ENCODE results near the gene PTPRM. TPM values are rescaled to one million over a fixed set of nuclear protein-coding genes. Genes with fewer than 3 reads are reported as not detected.

PTPRM gene
- total RNA-seq, 1 donor from 2014 or later = 13.9 TPM

GRCh38 chr18:7616661-7617060 lies 49.5 kb downstream of the PTPRM start:
- no peak for TF ChIP-seq EZH2phosphoT487 (IDR thresholded peaks at IDR 0.05)
- Mint-ChIP-seq H3K27me3 (ENCODE audit: insufficient read depth, low read depth) (no peaks in the 10 kb centered on the region), H3K27ac (no peak overlapping the region), H3K4me3 (no peak overlapping the region), H3K9me3 (peaks cover 7% of the 10 kb centered on the region), H3K4me1 (peaks cover 34% of the 10 kb centered on the region), H3K36me3 (peaks cover 2% of the 10 kb centered on the region)
- Histone ChIP-seq H3K4me3 (no peak overlapping the region), H3K9ac (no peak overlapping the region), H3K79me2 (ENCODE audit: low read depth) (no peaks in the 10 kb centered on the region), H3K4me2 (no peak overlapping the region), H3K9me3 (ENCODE audit: low read depth) (no peaks in the 10 kb centered on the region), H3K27ac (no peak overlapping the region), H3K36me3 (no peaks in the 10 kb centered on the region), H4K20me1 (ENCODE audit: low read depth) (no peaks in the 10 kb centered on the region), H3K27me3 (no peaks in the 10 kb centered on the region), H3F3A (ENCODE audit: low read depth) (peaks cover 36% of the 10 kb centered on the region), H3K4me1 (peaks cover 43% of the 10 kb centered on the region), H2AFZ (replicated peaks) (no peak overlapping the region)
- DNase-seq (ENCODE audit: low spot score) = no peak

DNA sequence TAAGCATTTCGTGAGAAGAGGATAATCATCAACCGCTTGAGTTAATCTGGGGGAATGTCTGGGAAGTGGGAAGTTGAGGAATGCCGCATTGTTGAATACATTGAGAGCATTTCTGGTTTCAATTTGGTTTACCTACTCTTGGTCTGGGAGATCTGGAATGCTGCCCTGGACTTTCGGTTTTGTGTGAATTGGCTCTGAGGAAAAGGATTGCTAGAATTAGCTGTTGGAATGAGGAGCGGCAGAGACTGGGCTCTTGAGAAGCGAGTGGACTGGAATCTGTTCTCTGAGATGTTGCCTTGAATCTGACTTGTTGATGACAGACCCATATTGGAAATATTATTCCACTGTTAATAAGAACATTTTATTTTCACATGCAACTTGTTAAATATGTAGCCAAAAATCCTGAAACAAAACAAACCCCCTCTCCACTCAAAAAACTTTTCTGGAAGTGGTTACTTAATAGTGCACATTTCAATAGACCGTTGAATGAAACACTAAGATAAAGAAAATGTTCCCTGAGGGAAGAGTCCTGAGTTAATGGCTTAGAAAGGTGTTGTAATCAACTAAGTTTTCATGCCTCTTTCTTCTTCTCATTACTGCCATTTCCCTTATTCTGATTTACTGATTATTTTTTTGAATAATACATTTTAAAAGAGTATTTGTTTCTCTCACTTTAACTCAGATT lies 50.8 kb downstream of the PTPRM start:
- Mint-ChIP-seq H3K27ac (peak overlapping the region; percentile 9), H3K4me1 (peaks cover 34% of the 10 kb centered on the region), H3K27me3 (ENCODE audit: insufficient read depth, low read depth) (no peaks in the 10 kb centered on the region), H3K9me3 (peaks cover 7% of the 10 kb centered on the region), H3K36me3 (peaks cover 2% of the 10 kb centered on the region), H3K4me3 (no peak overlapping the region)
- Histone ChIP-seq H3K4me1 (peaks cover 51% of the 10 kb centered on the region), H3K79me2 (ENCODE audit: low read depth) (no peaks in the 10 kb centered on the region), H2AFZ (replicated peaks) (no peak overlapping the region), H3K9ac (no peak overlapping the region), H4K20me1 (ENCODE audit: low read depth) (no peaks in the 10 kb centered on the region), H3K9me3 (ENCODE audit: low read depth) (no peaks in the 10 kb centered on the region), H3K36me3 (no peaks in the 10 kb centered on the region), H3F3A (ENCODE audit: low read depth) (peaks cover 36% of the 10 kb centered on the region), H3K27ac (peak overlapping the region; percentile 90), H3K4me3 (peak overlapping the region; percentile 35), H3K4me2 (peak overlapping the region; percentile 76), H3K27me3 (no peaks in the 10 kb centered on the region)
- DNase-seq (ENCODE audit: low spot score) = peak; percentile 74
- TF ChIP-seq EZH2 (IDR thresholded peaks at IDR 0.05) (no peak), EZH2phosphoT487 (IDR thresholded peaks at IDR 0.05) (no peak), CTCF (IDR thresholded peaks at IDR 0.05) (no peak)

GRCh38 chr18:7618891-7619442 lies 51.9 kb downstream of the PTPRM start:
- H3K79me2 ChIP-seq (ENCODE audit: low read depth) = no peaks in the 10 kb centered on the region
- H3K4me3 Mint-ChIP-seq = no peak overlapping the region
- no peak for TF ChIP-seq EZH2 (IDR thresholded peaks at IDR 0.05)
- no peak for TF ChIP-seq CTCF (IDR thresholded peaks at IDR 0.05)
- no peak for TF ChIP-seq EZH2phosphoT487 (IDR thresholded peaks at IDR 0.05)
- H3K4me1 ChIP-seq = peaks cover 52% of the 10 kb centered on the region
- peaks cover 4% of the 10 kb centered on the region for H3K9me3 Mint-ChIP-seq
- no peaks in the 10 kb centered on the region for H3K36me3 ChIP-seq
- H3K9ac ChIP-seq = no peak overlapping the region
- peaks cover 34% of the 10 kb centered on the region for H3K4me1 Mint-ChIP-seq
- no peaks in the 10 kb centered on the region for H3K36me3 Mint-ChIP-seq
- H3K4me3 ChIP-seq = peak overlapping the region; percentile 35
- no peak overlapping the region for H3K27ac Mint-ChIP-seq
- no peaks in the 10 kb centered on the region for H3K27me3 Mint-ChIP-seq (ENCODE audit: insufficient read depth, low read depth)
- H3F3A ChIP-seq (ENCODE audit: low read depth) = peaks cover 36% of the 10 kb centered on the region
- H3K9me3 ChIP-seq (ENCODE audit: low read depth) = no peaks in the 10 kb centered on the region
- H4K20me1 ChIP-seq (ENCODE audit: low read depth) = no peaks in the 10 kb centered on the region
- peak overlapping the region; percentile 76 for H3K4me2 ChIP-seq
- H2AFZ ChIP-seq (replicated peaks) = no peak overlapping the region
- peak; percentile 84 for DNase-seq (ENCODE audit: low spot score)
- H3K27me3 ChIP-seq = no peaks in the 10 kb centered on the region
- peak overlapping the region; percentile 90 for H3K27ac ChIP-seq

DNA sequence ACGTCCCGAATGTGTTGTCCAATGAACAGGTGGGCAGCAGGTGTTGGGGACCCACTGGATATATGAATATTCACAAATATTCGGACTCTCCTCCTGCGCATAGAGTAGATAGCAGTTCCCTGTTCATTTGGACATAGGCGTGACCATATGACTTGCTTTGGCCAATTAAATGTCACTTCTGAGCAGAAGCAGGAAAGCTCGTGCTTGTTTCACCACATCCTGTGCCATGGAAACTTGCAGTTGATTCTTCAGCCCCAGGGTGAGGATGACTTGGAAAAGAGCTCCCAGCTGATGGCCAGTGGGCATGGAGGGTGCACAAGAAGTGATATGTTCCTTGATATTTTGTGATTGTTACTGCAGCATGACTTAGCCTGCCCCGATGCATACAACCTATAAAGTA lies 52.6 kb downstream of the PTPRM start:
- Histone ChIP-seq H3K79me2 (ENCODE audit: low read depth) (no peaks in the 10 kb centered on the region), H3F3A (ENCODE audit: low read depth) (peaks cover 36% of the 10 kb centered on the region), H3K27me3 (no peaks in the 10 kb centered on the region), H3K4me1 (peaks cover 52% of the 10 kb centered on the region), H3K4me3 (no peak overlapping the region), H4K20me1 (ENCODE audit: low read depth) (no peaks in the 10 kb centered on the region), H3K9me3 (ENCODE audit: low read depth) (no peaks in the 10 kb centered on the region), H2AFZ (replicated peaks) (no peak overlapping the region), H3K9ac (no peak overlapping the region), H3K36me3 (no peaks in the 10 kb centered on the region), H3K27ac (peak overlapping the region; percentile 90), H3K4me2 (peak overlapping the region; percentile 76)
- H3K4me3 Mint-ChIP-seq = no peak overlapping the region
- TF ChIP-seq CTCF (IDR thresholded peaks at IDR 0.05) (no peak), EZH2phosphoT487 (IDR thresholded peaks at IDR 0.05) (no peak), EZH2 (IDR thresholded peaks at IDR 0.05) (no peak)
- H3K27ac Mint-ChIP-seq = no peak overlapping the region
- H3K27me3 Mint-ChIP-seq (ENCODE audit: insufficient read depth, low read depth) = no peaks in the 10 kb centered on the region
- no peak for DNase-seq (ENCODE audit: low spot score)
- no peaks in the 10 kb centered on the region for H3K36me3 Mint-ChIP-seq
- H3K4me1 Mint-ChIP-seq = peaks cover 34% of the 10 kb centered on the region
- peaks cover 3% of the 10 kb centered on the region for H3K9me3 Mint-ChIP-seq

Data from neural progenitor cell (in vitro differentiated cells).